GM12878 (cell line): Measurements from ENCODE around the gene THBS3. TPM values are rescaled to one million over a fixed set of nuclear protein-coding genes. Genes with fewer than 3 reads are reported as not detected.

Source experiments
- ATAC-seq: fragments of 200-7000 bp; cut with Tn5 transposase; 3 replicates; pipeline ENCODE4 v1.9.1; 2020; ENCODE audit warnings: mild to moderate bottlenecking, moderate library complexity
- BruUV-seq: library from RNA; stranded (reverse); fragments of 400-500 nt; replicated peaks from 2 replicates; lab custom pipeline; 2021; lab: Mats Ljungman, UMichigan
- CTCF ChIA-PET: fragments of 300-600 bp; sonication (Branson Sonifier 250); formaldehyde crosslinking; extraction: SDS; loops from one replicate; lab custom pipeline; 2021; ENCODE audit warnings: inconsistent platforms; lab: Yijun Ruan, JAX
- POLR2A ChIA-PET: fragments of 350-600 bp; formaldehyde crosslinking; extraction: SDS; loops from one replicate; lab custom pipeline; 2021; ENCODE audit warnings: inconsistent platforms; lab: Charles Lee
- RAD21 ChIA-PET: fragments of 300-600 bp; sonication (Branson Sonifier 250); formaldehyde crosslinking; loops from one replicate; lab custom pipeline; 2023; ENCODE audit warnings: antibody characterized with exemption; ENCODE audit not compliant: unreplicated experiment; lab: Charles Lee
- SMC1A ChIA-PET: fragments of 300-600 bp; sonication (Branson Sonifier 250); formaldehyde crosslinking; loops from one replicate; lab custom pipeline; 2023; ENCODE audit not compliant: unreplicated experiment, uncharacterized antibody; lab: Charles Lee
- DNase-seq: peaks from one replicate; pipeline ENCODE4 v3.0.0-alpha.2; 2011; ENCODE audit warnings: low read depth, low spot score
- FAIRE-seq: peaks from 3 replicates; lab custom pipeline; 2011; peaks lifted over from hg19 to GRCh38; lab: Jason Lieb, UNC
- H2AFZ ChIP-seq: 2 replicates; pipeline ENCODE4 v1.6.0; 2011; ENCODE audit warnings: low read depth, low read length, control low read depth; ENCODE audit not compliant: control insufficient read depth
- H3K27ac ChIP-seq: 2 replicates; pipeline ENCODE4 v1.5.1; 2011; ENCODE audit warnings: control low read depth; ENCODE audit not compliant: control insufficient read depth, insufficient read depth
- H3K27me3 ChIP-seq, 2 experiments: replicated peaks in 1 of 2; 2 replicates each; pipeline versions ENCODE4 v1.6.0 to v1.6.1; 2011; ENCODE audit warnings: low read length in 1 of 2; ENCODE audit not compliant: control insufficient read depth in 2 of 2, insufficient read depth in 2 of 2
- H3K36me3 ChIP-seq, 2 experiments: 2 replicates each; pipeline ENCODE4 v1.5.1; 2011; ENCODE audit warnings: low read length in 1 of 2; ENCODE audit not compliant: control insufficient read depth in 2 of 2, insufficient read depth in 2 of 2
- H3K4me1 ChIP-seq: 2 replicates; pipeline ENCODE4 v1.6.1; 2011; ENCODE audit warnings: mild to moderate bottlenecking, low read length, moderate library complexity, mixed read lengths; ENCODE audit not compliant: control insufficient read depth, insufficient read depth
- H3K4me2 ChIP-seq: 2 replicates; pipeline ENCODE4 v1.6.0; 2011; ENCODE audit warnings: control low read depth; ENCODE audit not compliant: control insufficient read depth, insufficient read depth
- H3K4me3 ChIP-seq: fragments of 200-600 bp; sonication (generic); 2 replicates; pipeline ENCODE4 v1.5.1; 2016
- H3K79me2 ChIP-seq: 2 replicates; pipeline ENCODE4 v1.6.0; 2011; ENCODE audit warnings: low read length; ENCODE audit not compliant: control insufficient read depth, insufficient read depth
- H3K9ac ChIP-seq: 2 replicates; pipeline ENCODE4 v1.8.0; 2011; ENCODE audit warnings: low read length, control low read depth, mixed read lengths; ENCODE audit not compliant: control insufficient read depth, insufficient read depth
- H3K9me3 ChIP-seq: replicated peaks from 3 replicates; pipeline ENCODE4 v1.5.1; 2011; ENCODE audit warnings: mild to moderate bottlenecking, low read length; ENCODE audit not compliant: control insufficient read depth, insufficient read depth
- H4K20me1 ChIP-seq: 2 replicates; pipeline ENCODE4 v1.6.0; 2011; ENCODE audit not compliant: control insufficient read depth, insufficient read depth
- CEBPZ ChIP-seq: fragments of 150-350 bp; IDR thresholded peaks from 2 replicates; pipeline ENCODE4 v1.6.1; 2016; ENCODE audit warnings: low read depth, low read length
- CHD4 ChIP-seq: fragments of 200-600 bp; sonication (generic); IDR thresholded peaks from 2 replicates; pipeline ENCODE4 v1.6.1; 2016; ENCODE audit warnings: mild to moderate bottlenecking
- GABPA ChIP-seq: IDR thresholded peaks from 2 replicates; pipeline ENCODE4 v1.6.1; 2014; ENCODE audit warnings: antibody characterized with exemption, low read depth, mild to moderate bottlenecking, inconsistent platforms
- IRF3 ChIP-seq: fragments of 450-650 bp; IDR thresholded peaks from 2 replicates; pipeline ENCODE4 v1.6.1; 2014; ENCODE audit warnings: mild to moderate bottlenecking
- MYC ChIP-seq: IDR thresholded peaks from 2 replicates; pipeline ENCODE4 v1.6.1; 2011; ENCODE audit warnings: mild to moderate bottlenecking, low read length, moderate library complexity, inconsistent platforms; ENCODE audit not compliant: insufficient read depth, insufficient replicate concordance, insufficient read length, severe bottlenecking
- NFYA ChIP-seq: IDR thresholded peaks from 2 replicates; pipeline ENCODE4 v1.6.1; 2011; ENCODE audit warnings: low read depth, mild to moderate bottlenecking, low read length, improper control_type of control experiment, borderline replicate concordance
- SIN3A ChIP-seq: IDR thresholded peaks from 2 replicates; pipeline ENCODE4 v1.6.1; 2012; ENCODE audit warnings: low read depth, low read length, improper control_type of control experiment
- SPI1 ChIP-seq: IDR thresholded peaks from 2 replicates; pipeline ENCODE4 v1.6.1; 2011; ENCODE audit warnings: low read depth, mild to moderate bottlenecking, low read length, moderate library complexity, borderline replicate concordance; ENCODE audit not compliant: insufficient read depth
- STAT3 ChIP-seq: IDR thresholded peaks from 2 replicates; pipeline ENCODE4 v1.6.1; 2011; ENCODE audit warnings: low read depth, low read length, improper control_type of control experiment
- ZBTB11 ChIP-seq: fragments of 450-650 bp; formaldehyde crosslinking; IDR thresholded peaks from 2 replicates; pipeline ENCODE4 v1.5.0; 2022; ENCODE audit warnings: mild to moderate bottlenecking, missing genetic modification characterization
- ZNF592 ChIP-seq: fragments of 450-650 bp; IDR thresholded peaks from 2 replicates; pipeline ENCODE4 v1.6.1; 2017; ENCODE audit warnings: mild to moderate bottlenecking, moderate library complexity
- WGBS: methylation state at CpG from one replicate; pipeline ENCODE4 v1.1.6; 2016; ENCODE audit warnings: low lambda C conversion rate; ENCODE audit not compliant: insufficient replicate concordance, insufficient coverage; ENCODE audit errors: missing lambda C conversion rate; 5-methylcytosine and 5-hydroxymethylcytosine counted together
- in situ Hi-C: fragments of 300-500 bp; cut with MboI; formaldehyde crosslinking; loops from 9 replicates; pipeline ENCODE4 v1.14.3; 2018; ENCODE audit warnings: mixed read lengths
- intact Hi-C: fragments of 100-400 bp; cut with micrococcal nuclease; formaldehyde crosslinking; loops from one replicate; pipeline ENCODE4 v1.14.2; 2022; ENCODE audit not compliant: unreplicated experiment
- polyA plus RNA-seq, 11 experiments: library from polyadenylated mRNA; depleted of rRNA in 4 of 11; unstranded in 6 of 11; stranded (reverse) in 5 of 11; fragments of >200 nt; fragmentation: Nextera tagmentation in 4 of 11; fragmentation: Illumina TruSeq in 1 of 11; extraction: Ambion mirVana in 4 of 11; extraction: Trizol in 1 of 11; gene quantifications; 1 replicate in 1 of 11; 2 replicates in 10 of 11; pipeline versions ENCODE4 v1.2.1 to v1.2.3, GENCODE V29; 2011 to 2016; ENCODE audit warnings: inconsistent platforms in 2 of 11, missing spikeins in 2 of 11, low read depth in 1 of 11
- total RNA-seq, 4 experiments: library from RNA; depleted of rRNA in 3 of 4; stranded (reverse); fragments of >200 nt in 3 of 4; fragmentation: Illumina TruSeq in 1 of 4; extraction: Trizol in 1 of 4; gene quantifications; 2 replicates each; pipeline versions ENCODE4 v1.2.1 to v1.2.3, GENCODE V29; 2013 to 2021

The THBS3 gene
- total and polyA plus RNA-seq, 10 of the 15 experiments (the other 5 are each of a cell fraction or from before 2014, with no cell fraction given): 0.66 to 3.6 (median 2.0) TPM

GRCh38 chr1:155177918-155178281, 29.8 kb downstream of the THBS3 start:
- FAIRE-seq: no peak
- Histone ChIP-seq H3K4me3 (no peak overlapping the region), H4K20me1 (no peaks in the 10 kb centered on the region), H3K27me3 (no peaks in the 10 kb centered on the region), H3K4me2 (no peak overlapping the region), H3K36me3 (no peaks in the 10 kb centered on the region), H3K4me1 (peaks cover 20% of the 10 kb centered on the region), H2AFZ (no peak overlapping the region), H3K9me3 (no peaks in the 10 kb centered on the region), H3K27ac (no peak overlapping the region), H3K79me2 (peaks cover 2% of the 10 kb centered on the region), H3K9ac (no peak overlapping the region)
- POLR2A ChIA-PET: interaction anchor here (0.5 to 7.4 kb wide), 5 partner anchors 8 to 1294 kb away, joined by 3 to 77 read pairs (median 6); no protein-coding TSS in a partner anchor
- 82% methylated on average over 9 of the region's 9 CpGs for whole genome bisulfite sequencing
- no TSS peak for BruUV-seq
- intact Hi-C loops: no loop called here
- ATAC-seq: no peak
- RAD21 ChIA-PET: interaction anchor here (1.0 to 4.8 kb wide), 6 partner anchors 16 to 161 kb away, joined by 3 to 77 read pairs (median 8); no protein-coding TSS in a partner anchor
- CTCF ChIA-PET: interaction anchor here (0.8 to 9.7 kb wide), 13 partner anchors 8 to 556 kb away, joined by 3 to 244 read pairs (median 4); partner anchors contain the start of genes SLC50A1 and THBS3
- SMC1A ChIA-PET: interaction anchor here (0.7 to 2.0 kb wide), 8 partner anchors 8 to 87 kb away, joined by 3 to 29 read pairs (median 6); partner anchors contain the start of genes MTX1 and THBS3
- in situ Hi-C loops: no loop called here
- DNase-seq: no peak
- TF ChIP-seq MYC: no peak
- TF ChIP-seq SIN3A: no peak
- no peak for TF ChIP-seq NFYA
- TF ChIP-seq GABPA: no peak
- TF ChIP-seq IRF3: no peak
- no peak for TF ChIP-seq CEBPZ
- no peak for TF ChIP-seq ZBTB11 (CRISPR knock-in tag)
- no peak for TF ChIP-seq ZNF592
- TF ChIP-seq CHD4: no peak
- no peak for TF ChIP-seq SPI1
- no peak for TF ChIP-seq STAT3
